IPS DF 6.9 (cell line): Measurements from ENCODE around the gene SAMM50.

ENCODE experiments used
- DNase-seq: peaks from one replicate; pipeline ENCODE4 v3.0.0-alpha.2; 2013; ENCODE audit warnings: low read depth, low spot score
- H3K27ac ChIP-seq: one replicate; pipeline ENCODE4 v1.5.1; 2013; ENCODE audit warnings: low read length, control low read depth
- H3K27me3 ChIP-seq: 2 replicates; pipeline ENCODE4 v1.6.1; 2013; ENCODE audit warnings: mild to moderate bottlenecking, low read length; ENCODE audit not compliant: control insufficient read depth, insufficient read depth
- H3K36me3 ChIP-seq: 2 replicates; pipeline ENCODE4 v1.6.1; 2013; ENCODE audit warnings: low read length; ENCODE audit not compliant: control insufficient read depth, insufficient read depth
- H3K4me1 ChIP-seq: 2 replicates; pipeline ENCODE4 v1.6.1; 2013; ENCODE audit warnings: low read length; ENCODE audit not compliant: control insufficient read depth, insufficient read depth
- H3K4me3 ChIP-seq: 2 replicates; pipeline ENCODE4 v1.5.1; 2013; ENCODE audit warnings: mild to moderate bottlenecking, low read length
- H3K9me3 ChIP-seq: 2 replicates; pipeline ENCODE4 v1.6.1; 2013; ENCODE audit warnings: low read length, inconsistent platforms; ENCODE audit not compliant: control insufficient read depth, insufficient read depth
- WGBS: extraction: QIAGEN DNeasy Blood & Tissue Kit; methylation state at CpG from one replicate; pipeline ENCODE4 v1.1.7; 2013; ENCODE audit warnings: mixed read lengths, missing lambda C conversion rate; ENCODE audit not compliant: insufficient read length, insufficient coverage; 5-methylcytosine and 5-hydroxymethylcytosine counted together

Gene SAMM50

DNA sequence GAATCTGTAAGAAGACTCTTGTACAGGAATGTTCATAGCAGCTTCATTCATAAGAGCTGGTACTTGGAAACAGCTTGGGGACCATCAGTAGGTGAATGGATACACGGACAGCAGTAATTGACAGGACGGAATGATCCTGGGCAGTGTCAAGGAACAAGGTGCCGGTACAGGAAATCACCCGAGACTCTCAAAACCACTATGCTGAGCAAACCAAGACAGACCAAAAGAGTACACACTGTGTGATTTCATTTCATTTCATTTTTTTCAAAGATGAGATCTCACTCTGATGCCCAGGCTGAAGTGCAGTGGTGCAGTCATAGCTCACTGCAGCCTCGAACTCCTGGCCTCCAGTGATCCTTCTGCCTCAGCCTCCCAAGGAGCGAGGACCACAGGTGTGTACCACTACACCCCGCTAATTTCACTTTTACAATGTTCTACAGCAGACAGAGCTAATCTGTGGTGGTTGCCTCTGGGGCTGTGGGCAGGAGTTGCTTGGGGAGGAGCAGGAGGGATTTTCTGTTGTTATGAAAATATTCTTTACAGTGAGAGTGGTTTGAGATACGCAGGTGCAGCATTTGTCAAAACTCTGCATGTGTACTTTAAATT, 84.4 kb downstream of the SAMM50 start:
- H3K27me3 ChIP-seq: no peaks in the 10 kb centered on the region
- no peak overlapping the region for H3K27ac ChIP-seq
- no peak for DNase-seq
- H3K9me3 ChIP-seq: no peaks in the 10 kb centered on the region
- H3K4me1 ChIP-seq: no peaks in the 10 kb centered on the region
- no CpG with 5 or more reads among the region's 8 CpGs for WGBS
- H3K4me3 ChIP-seq: no peak overlapping the region
- H3K36me3 ChIP-seq: no peaks in the 10 kb centered on the region

DNA sequence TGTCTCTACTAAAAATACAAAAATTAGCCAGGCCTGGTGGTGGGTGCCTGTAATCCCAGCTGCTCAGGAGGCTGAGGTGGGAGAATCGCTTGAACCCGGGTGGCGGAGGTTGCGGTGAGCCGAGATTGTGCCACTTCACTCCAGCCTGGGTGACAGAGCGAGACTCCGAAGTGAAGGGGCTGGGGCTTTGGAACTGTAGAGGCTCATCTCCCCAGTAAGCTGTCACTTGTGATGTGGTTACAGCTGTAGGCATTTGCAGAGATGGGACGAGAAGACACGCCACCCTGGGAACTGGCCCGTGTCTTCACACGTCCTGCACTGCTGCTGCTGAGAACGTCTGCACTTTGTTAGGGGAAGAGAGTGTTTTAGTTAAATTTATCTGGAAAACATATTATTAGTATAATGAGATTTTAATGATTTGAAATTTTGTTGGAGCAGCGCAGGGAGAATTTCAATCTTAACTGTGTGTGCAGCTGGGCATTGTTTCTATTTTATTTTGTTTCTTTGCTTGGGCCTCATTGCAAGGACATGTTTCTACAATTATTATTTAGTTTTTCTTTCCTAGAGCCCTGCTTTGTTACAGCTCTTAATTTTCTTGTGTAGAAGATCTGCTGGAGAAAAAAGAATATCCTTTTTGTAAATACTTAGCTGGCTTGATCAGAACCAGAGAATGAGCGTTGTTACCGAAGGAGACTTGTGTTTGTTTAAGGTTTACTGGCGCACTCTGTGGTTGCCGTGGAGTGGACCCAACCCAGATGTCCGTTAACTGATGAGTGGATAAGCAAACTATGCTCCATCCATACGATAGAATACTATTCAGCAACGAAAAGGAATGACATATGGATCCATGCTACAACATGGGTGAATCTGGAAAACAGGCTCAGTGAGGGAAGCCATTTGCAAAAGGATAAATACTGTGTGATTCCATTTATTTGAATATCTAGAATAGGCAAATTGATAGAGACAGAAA, 87.3 kb downstream of the SAMM50 start:
- Histone ChIP-seq H3K4me3 (no peak overlapping the region), H3K36me3 (no peaks in the 10 kb centered on the region), H3K27me3 (no peaks in the 10 kb centered on the region), H3K9me3 (no peaks in the 10 kb centered on the region), H3K4me1 (no peaks in the 10 kb centered on the region), H3K27ac (no peak overlapping the region)
- WGBS: 98% methylated on average over 2 of the region's 20 CpGs
- no peak for DNase-seq

GRCh38 chr22:44045145-44045544, 89.9 kb downstream of the SAMM50 start:
- H3K4me1 ChIP-seq: no peaks in the 10 kb centered on the region
- H3K27me3 ChIP-seq: no peaks in the 10 kb centered on the region
- no peak overlapping the region for H3K27ac ChIP-seq
- H3K4me3 ChIP-seq: no peak overlapping the region
- H3K36me3 ChIP-seq: no peaks in the 10 kb centered on the region
- no peak for DNase-seq
- no CpG with 5 or more reads among the region's 1 CpG for WGBS
- no peaks in the 10 kb centered on the region for H3K9me3 ChIP-seq
